Activated CD8-positive, alpha-beta memory T cell treated with anti-CD3 and anti-CD28 coated beads, Interleukin-2, amount 50 U/mL, for 24 hours (primary cell): ENCODE results near the gene SPC24.
"Not testable (repeated sequence)": the region's sequence is repeated elsewhere in the genome, so short reads cannot be mapped to it uniquely, and the experiment has no call there.

Experiments
- DNase-seq: peaks from one replicate; pipeline ENCODE4 v3.0.0-alpha.2; 2020; ENCODE audit errors: extremely low read depth

The SPC24 gene

DNA sequence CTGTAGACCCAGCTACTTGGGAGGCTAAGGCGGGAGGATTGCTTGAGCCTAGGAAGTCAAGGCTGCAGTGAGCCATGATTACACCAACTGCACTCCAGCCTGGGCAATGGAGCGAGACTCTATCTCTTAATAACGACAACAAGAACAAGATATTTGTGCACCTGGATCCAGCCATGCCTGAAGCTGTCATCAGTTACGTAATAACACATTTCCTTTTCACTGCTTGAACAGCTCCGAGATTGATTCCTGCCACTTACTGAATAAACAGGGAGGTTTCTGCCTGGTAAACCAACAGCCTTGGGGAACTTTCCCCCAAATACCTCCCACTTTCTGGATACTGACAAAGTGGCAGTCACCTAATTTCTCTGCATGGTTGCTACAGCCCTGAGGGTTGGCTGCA is 36.4 kb upstream of the SPC24 start:
- DNase-seq: no peak

DNA sequence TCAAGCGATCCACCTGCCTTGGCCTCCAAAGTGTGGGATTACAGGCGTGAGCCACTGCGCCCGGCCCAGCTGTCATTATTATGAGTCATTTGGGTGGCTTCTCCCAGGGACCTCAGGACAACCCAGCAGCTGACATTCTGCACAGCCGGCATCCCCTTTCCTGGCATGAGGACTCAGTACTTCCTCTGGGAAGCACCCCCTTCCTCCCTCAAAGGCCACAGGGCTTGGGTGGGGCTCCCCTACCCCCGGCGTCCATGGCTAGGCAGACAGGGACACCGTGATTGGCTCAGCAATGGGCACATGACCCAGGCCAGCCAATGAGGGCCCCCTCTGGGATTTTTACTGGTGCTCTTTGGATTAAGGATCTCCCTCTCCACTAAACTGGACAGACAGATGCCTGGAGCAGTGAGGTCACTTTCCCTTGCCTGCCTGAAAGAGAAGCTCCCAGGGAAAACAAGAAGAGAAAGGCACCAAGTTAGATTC is 35.7 kb upstream of the SPC24 start:
- no peak for DNase-seq

- no peak for DNase-seq
Measured at GRCh38 chr19:11190501-11190900, 34.9 kb upstream of the SPC24 start.

GRCh38 chr19:11187441-11187840 is 31.9 kb upstream of the SPC24 start:
- no peak for DNase-seq

DNA sequence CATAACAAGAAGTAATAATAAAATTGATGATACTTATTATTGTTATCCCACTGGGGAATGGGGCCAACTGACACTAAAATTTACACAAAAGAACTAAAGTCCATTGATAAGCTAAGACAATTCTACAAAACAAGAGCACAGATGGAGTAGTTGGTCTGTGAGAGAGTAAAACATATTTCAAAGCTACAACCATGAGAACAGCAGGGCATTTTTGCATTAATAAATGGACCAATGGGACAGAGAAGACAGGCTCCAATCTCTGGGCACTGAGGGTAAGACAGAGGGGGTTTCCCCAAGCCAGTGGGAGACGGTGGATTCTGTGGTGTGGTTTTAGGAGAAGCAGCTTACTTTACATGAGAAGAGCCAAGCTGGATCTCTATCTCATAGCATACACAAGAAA is 27.4 kb upstream of the SPC24 start:
- no peak for DNase-seq

- DNase-seq: no peak
Measured at GRCh38 chr19:11181488-11181887, 25.9 kb upstream of the SPC24 start.

DNA sequence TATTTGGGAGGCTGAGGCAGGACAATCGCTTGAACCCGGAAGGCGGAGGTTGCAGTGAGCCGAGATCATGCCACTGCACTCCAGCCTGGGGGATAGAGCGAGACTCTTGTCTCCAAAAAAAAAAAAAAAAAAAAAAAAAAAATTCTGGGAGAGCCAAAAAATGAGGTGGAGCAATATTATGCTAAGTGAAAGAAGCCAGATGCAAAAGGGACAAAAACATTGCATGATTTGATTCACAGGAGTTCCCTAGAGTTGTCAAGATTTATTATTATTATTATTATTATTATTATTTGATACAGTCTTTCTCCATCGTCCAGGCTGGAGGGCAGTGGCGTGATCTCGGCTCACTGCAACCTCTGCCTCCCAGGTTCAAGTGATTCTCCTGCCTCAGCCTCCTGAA is 25.4 kb upstream of the SPC24 start:
- not testable (repeated sequence) for DNase-seq

- no peak for DNase-seq
Measured at GRCh38 chr19:11180346-11180745, 24.8 kb upstream of the SPC24 start.

DNA sequence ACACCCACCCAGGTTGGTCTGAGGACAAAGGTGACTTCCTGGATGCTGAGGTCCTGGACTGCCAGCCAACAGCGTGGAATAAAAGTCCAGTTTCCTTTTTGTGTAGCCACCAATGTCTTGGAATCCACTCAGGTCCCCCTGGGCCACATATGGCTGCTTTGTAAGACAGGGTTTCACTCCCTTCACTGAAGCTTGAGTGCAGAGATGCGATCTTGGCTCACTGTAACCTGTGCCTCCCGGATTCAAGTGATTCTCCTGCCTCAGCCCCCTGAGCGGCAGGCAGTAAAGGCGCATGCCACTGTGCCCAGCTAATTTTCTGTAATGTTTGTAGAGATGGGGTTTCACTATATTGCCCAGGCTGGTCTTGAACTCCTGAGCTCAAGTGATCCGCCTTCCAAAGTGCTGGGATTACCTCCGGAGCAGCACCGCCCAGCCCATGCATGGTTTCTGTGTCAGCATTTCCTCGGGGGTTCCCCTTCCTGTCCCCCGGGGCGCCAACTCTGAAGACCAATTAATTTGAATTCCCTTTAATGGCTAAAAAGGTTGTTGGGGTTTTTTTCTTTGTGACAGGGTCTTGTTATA is 24.2 kb upstream of the SPC24 start:
- DNase-seq: no peak

DNA sequence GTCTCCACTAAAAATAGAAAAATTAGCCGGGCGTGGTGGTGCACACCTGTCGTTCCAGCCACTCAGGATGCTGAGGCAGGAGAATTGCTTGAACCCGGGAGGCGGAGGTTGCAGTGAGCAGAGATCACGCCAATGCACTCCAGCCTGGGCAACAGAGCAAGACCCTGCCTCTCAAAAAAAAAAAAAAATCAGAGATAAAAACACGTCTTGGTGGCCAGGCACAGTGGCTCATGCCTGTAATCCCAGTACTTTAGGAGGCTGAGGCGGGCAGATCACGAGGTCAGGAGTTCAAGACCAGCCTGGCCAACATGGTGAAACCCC is 23.5 kb upstream of the SPC24 start:
- not testable (repeated sequence) for DNase-seq

DNA sequence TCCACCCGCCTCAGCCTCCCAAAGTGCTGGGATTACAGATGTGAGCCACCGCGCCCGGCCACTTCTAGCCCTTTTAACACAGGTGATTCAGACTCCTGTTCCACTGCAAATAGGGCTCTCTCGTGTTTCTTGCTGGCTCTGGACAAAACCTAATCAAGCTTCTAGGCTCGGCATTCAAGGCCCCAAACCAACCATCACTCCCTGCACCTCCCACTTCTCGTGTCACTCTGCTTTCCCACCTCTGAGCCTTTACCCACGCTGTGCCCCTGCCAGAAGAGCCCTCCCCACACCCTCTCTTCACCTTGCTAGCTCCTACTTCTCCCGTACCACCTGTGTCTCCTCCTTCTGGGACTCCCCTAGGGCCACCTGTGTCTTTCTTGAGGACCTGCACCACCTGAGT is 22.0 kb upstream of the SPC24 start:
- DNase-seq: no peak

DNA sequence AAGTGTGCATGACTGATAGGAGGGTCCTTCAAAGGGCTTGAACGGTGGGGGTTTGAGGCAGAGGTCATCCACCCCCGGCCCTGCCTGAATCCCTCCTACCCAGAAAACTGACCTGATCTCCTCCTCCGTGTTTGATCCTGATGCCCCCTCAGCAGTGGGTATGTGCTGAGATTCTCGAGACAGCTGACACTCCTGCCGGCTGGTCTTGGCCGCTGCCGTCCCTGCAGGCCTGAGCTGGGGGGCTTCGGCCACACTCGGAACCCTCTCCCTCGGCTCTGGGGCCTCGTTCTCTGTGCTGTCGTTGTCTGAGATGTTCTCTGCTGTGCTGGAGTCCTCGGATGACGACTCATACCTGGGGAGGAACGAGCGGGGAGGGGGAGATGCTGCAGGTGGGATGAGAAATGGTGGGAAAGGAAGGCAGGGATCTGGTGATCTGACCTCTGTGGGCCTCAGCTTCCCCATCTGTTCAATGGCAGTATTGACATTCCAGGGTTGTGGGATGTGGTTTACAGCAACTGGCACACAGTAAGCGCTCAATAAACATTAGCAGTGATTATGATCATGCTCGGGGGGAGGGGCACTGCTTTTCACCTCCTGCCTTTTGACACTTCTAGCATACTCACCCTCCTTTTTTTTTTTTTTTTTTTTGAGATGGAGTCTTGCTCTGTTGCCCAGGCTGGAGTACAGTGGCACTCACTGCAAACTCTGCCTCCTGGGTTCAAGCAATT is 21.0 kb upstream of the SPC24 start:
- DNase-seq: no peak

DNA sequence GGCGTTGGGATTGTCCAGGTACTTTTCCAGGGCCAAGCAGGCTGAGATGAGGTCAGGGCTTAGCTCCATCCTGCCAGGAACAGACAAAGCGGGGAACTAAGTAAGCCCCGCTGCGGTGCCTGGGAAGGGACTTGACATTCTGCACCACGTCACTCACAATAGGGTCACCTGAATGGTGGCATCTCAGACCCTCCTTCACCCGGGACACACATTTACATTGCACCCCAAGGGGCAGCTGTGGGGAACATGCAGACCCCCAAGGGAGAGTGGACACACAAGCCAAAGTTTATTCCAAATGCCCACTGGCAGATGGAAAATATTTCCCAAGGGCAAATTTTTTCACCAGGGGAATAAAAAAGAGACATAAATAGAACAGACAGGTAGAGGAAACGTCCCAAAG is 20.3 kb upstream of the SPC24 start:
- DNase-seq: no peak

DNA sequence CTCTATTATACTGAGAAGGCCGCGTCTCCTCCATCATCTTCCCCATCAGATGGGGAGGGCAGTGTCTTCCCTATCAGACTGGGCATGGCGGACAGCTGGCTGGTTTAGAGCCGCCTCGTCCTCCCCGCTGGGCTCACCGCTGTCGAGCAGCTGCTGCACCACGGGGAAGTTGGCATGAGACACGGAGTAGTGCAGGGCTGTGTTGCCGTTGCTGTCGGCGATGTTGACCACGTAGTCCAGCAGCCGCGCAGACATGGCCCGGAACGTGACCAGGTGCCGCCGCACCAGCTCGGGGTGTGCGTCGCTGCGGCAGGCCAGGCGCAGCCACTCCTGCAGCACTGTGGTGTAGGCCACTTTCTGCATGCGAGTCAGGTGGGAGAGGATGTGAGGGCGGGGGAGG is 18.8 kb upstream of the SPC24 start:
- no peak for DNase-seq

DNA sequence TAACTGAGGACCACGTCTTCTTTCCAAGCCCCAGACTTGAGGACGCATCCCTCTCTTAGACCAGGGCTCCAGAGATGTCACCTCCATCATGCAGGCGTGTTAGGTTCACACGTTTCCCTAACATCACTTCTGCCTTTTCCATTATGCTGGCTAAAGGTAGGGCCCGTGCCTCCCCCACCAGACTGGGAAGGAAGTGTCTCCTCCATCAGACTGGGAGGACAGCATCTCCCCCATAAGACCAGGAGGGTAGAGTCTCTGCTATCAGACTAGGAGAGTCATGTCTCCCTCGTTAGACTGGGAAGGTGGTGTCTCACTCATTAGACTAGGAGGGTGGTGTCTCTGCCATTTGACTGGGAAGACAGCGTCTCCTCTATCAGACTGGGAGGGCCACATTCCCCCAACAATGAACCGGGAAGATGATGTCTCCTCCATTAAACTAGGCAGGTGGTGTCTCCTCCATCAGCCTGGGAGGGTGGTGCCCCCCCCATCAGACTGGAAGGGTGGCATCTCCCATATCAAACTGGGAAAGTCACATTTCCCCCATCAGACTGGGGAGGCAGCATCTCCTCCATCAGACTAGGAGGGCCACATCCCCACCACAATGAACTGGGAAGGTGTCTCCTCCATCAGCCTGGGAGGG is 18.1 kb upstream of the SPC24 start:
- no peak for DNase-seq

GRCh38 chr19:11172576-11172975 is 17.0 kb upstream of the SPC24 start:
- no peak for DNase-seq

DNA sequence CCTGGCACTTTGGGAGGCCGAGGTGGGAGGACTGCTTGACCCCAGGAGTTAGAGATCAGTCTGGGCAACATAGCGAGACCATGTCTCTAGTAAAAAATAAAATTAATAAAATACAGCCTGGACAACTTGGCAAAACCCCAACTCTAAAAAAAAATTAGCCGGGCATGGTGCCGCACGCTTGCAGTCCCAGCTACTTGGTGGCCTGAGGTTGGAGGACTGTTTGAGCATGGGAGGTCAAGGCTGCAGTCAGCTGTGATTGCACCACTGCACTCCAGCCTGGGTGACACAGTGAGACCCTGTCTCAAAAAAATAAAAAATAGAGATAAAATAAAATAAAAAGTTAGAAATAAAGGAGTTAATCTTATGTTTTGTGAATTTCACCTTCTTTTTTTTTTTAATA is 15.6 kb upstream of the SPC24 start:
- DNase-seq: no peak

DNA sequence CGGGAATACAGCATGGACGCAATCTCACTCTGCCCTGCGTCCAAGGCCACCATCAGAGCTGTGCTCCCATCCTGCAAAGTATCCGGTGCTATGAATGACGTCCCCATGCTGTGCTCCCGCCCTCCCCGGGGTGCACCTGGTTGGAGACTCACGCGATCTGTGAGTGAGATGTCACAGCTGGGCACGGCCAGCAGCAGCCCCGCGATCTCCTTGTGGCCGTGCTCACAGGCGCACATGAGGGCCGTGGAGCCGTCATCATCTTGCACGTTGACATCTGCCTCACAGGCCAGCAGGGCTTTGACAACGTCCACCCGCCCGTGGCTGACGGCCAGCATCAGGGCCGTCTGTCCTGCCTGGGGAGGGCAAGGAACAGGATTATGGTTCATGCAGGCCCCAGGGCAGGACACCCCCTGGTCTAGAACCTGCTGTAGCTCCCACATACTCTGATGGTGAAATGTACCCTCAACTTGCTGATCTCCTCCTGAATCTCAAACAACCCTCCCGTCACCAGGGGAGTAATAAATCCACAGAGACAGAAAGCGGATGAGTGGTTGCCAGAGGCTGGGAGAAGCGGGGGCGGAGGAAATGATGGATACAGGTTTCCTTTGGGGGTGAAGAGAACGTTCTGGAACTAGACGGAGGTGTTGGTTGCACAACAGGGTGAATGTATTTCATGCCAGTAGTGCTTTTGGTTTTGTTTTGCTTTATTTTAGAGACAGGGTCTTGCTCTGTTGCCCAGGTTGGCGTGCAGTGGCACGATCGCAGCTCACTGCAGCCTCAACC is 14.5 kb upstream of the SPC24 start:
- no peak for DNase-seq

GRCh38 chr19:11168568-11168967 is 13.0 kb upstream of the SPC24 start:
- no peak for DNase-seq

GRCh38 chr19:11166281-11167142 is 10.9 kb upstream of the SPC24 start:
- no peak for DNase-seq

DNA sequence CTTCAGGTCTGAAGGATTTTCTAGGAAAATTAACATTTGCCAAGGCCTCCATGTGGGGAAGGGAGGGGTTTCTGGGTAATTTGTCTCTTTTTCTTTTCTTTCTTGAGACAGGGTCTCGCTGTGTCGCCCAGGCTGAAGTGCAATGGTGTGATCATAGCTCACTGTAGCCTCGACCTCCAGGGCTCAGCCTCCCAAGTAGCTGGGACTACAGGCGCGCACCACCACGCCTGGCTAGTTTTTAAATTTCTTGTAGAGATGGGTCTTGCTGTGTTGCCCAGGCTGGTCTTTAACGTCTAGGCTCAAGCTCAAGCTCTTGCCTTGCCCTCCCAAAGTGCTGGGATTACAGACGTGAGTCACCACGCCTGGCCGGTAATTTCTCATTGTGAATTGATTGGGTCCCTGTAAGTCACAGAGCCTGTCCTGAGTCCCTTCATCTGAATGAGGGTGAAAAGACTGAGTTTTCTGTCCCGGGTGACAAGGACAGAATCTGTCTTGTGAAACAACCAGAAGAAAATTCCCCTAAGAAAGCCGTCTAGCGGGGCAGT is 10.0 kb upstream of the SPC24 start:
- no peak for DNase-seq
